ENCODE data around the gene LMTK3. TPM values are rescaled to one million over a fixed set of nuclear protein-coding genes. Genes with fewer than 3 reads are reported as not detected.

The LMTK3 gene
- 1.1 and 1.5 TPM in 2 replicates for polyA plus RNA-seq

GRCh38 chr19:48511800-48512503 lies at the start of gene LMTK3:
Gene LMTK3, minus strand, starts transcription at chr19:48511835. Its CDS starts 259 bp downstream, at chr19:48511576.

GRCh38 chr19:48551437-48552302 lies 40.0 kb upstream of the LMTK3 start, which contains the start of gene SULT2B1:
Gene SULT2B1, plus strand, starts transcription at chr19:48552172. Its CDS starts 81 bp downstream, at chr19:48552253.

GRCh38 chr19:48469289-48469881 lies 42.2 kb downstream of the LMTK3 start, which contains the start of gene CYTH2:
Gene CYTH2, plus strand, starts transcription at chr19:48469369. Its CDS starts 139 bp downstream, at chr19:48469508.

GRCh38 chr19:48455171-48455907 lies 56.3 kb downstream of the LMTK3 start, which contains the start of gene KCNJ14:
Gene KCNJ14, plus strand, starts transcription at chr19:48455574. Its CDS starts 6,151 bp downstream, at chr19:48461725.

GRCh38 chr19:48445606-48446481 lies 65.8 kb downstream of the LMTK3 start, which contains the start of gene GRWD1:
Gene GRWD1, plus strand, starts transcription at chr19:48445983. Its CDS starts 23 bp downstream, at chr19:48446006.

Other genes starting within 250 kb of the LMTK3 start
- gene ZNF114, start 241.8 kb downstream of the LMTK3 start, polyA plus RNA-seq, result 0.17 TPM in 1 of 2 replicates, not detected in the other
- gene EMP3, start 186.3 kb downstream of the LMTK3 start, polyA plus RNA-seq, result 0.97 and 6.4 TPM in 2 replicates
- 3.2 and 4.9 TPM in 2 replicates for gene TMEM143, start 147.9 kb downstream of the LMTK3 start, polyA plus RNA-seq
- gene SYNGR4, start 147.5 kb downstream of the LMTK3 start, polyA plus RNA-seq, result not detected in 2 replicates
- 8.9 and 18.1 TPM in 2 replicates for gene KDELR1, start 120.3 kb downstream of the LMTK3 start, polyA plus RNA-seq
- gene GRIN2D, start 118.2 kb downstream of the LMTK3 start, polyA plus RNA-seq, result not detected in 2 replicates
- 1.0 and 2.4 TPM in 2 replicates for gene GRWD1, start 65.9 kb downstream of the LMTK3 start, polyA plus RNA-seq
- gene KCNJ14, start 56.3 kb downstream of the LMTK3 start, polyA plus RNA-seq, result 0.43 TPM in 1 of 2 replicates, not detected in the other
- 10.5 and 12.6 TPM in 2 replicates for gene CYTH2, start 42.5 kb downstream of the LMTK3 start, polyA plus RNA-seq
- gene SULT2B1, start 40.3 kb upstream of the LMTK3 start, polyA plus RNA-seq, result 0.24 and 1.6 TPM in 2 replicates
- gene SPACA4, start 94.9 kb upstream of the LMTK3 start, polyA plus RNA-seq, result not detected in 2 replicates
- gene FAM83E, start 103.2 kb upstream of the LMTK3 start, polyA plus RNA-seq, result not detected in 2 replicates
- 216 and 328 TPM in 2 replicates for gene RPL18, start 107.3 kb upstream of the LMTK3 start, polyA plus RNA-seq
- gene SPHK2, start 107.7 kb upstream of the LMTK3 start, polyA plus RNA-seq, result 0.34 and 0.75 TPM in 2 replicates
- 13.1 and 42.9 TPM in 2 replicates for gene DBP, start 125.5 kb upstream of the LMTK3 start, polyA plus RNA-seq
- gene CA11, start 134.4 kb upstream of the LMTK3 start, polyA plus RNA-seq, result 38.0 and 43.7 TPM in 2 replicates
- gene NTN5, start 161.2 kb upstream of the LMTK3 start, polyA plus RNA-seq, result 0.16 TPM in 1 of 2 replicates, not detected in the other
- gene FUT2, start 184.1 kb upstream of the LMTK3 start, polyA plus RNA-seq, result 0.13 and 0.17 TPM in 2 replicates
- gene MAMSTR, start 207.9 kb upstream of the LMTK3 start, polyA plus RNA-seq, result 1.0 and 1.9 TPM in 2 replicates
- gene RASIP1, start 228.8 kb upstream of the LMTK3 start, polyA plus RNA-seq, result 0.25 and 1.0 TPM in 2 replicates
- 1.9 TPM in 1 of 2 replicates, not detected in the other for gene IZUMO1, start 235.1 kb upstream of the LMTK3 start, polyA plus RNA-seq
- 0.06 TPM in 1 of 2 replicates, not detected in the other for gene FUT1, start 240.8 kb upstream of the LMTK3 start, polyA plus RNA-seq
- gene FGF21, start 243.7 kb upstream of the LMTK3 start, polyA plus RNA-seq, result not detected in 2 replicates

Measured in Purkinje cell (primary cell).